HL-60/S4 (cell line): ENCODE measurements around the gene PTPRN2.

Source experiments
- in situ Hi-C: fragments of 300-500 bp; cut with MboI; formaldehyde crosslinking; loops from 2 replicates; pipeline ENCODE4 v1.14.3; 2022; ENCODE audit warnings: low sequenced_read_pairs

Gene PTPRN2

DNA sequence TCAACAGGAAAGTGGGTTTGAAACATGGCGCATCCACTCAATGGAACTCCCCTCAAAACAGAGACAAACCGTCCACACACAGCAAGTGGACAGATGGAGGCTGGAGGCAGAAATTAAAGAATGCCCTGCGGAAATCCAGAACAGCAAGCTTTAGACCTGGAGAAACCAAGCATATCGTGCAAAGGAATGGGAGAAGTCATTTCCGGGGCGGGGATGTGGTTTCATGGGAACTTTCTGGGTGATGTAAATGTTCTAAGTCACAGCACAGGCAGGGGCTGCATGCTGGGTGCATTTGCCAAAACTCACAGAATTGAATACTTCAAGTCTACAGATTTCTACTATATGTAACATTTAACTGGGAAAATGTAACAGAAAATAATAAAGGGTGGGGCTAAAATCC, 213.0 kb downstream of the PTPRN2 start:
- in situ Hi-C loops = no loop called here

DNA sequence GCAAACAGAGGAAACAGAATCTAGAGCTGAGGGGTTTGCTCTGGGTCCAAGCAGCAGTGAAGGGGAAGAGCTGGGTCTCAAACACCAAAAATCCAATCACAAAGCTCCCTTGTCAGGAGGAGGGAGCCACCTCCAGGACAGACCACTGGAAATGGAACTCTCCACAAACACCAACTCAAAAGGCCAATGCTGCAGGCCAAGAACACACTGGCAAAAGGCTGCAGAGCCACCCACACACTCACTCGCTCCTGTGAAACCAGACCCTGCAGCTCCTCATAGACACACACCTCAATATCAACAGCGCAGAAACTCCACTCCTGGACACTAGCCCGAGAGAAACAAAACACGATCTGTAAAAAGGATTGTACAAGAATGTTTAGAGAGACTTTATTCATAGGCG, 213.5 kb downstream of the PTPRN2 start:
- in situ Hi-C loops = no loop called here

DNA sequence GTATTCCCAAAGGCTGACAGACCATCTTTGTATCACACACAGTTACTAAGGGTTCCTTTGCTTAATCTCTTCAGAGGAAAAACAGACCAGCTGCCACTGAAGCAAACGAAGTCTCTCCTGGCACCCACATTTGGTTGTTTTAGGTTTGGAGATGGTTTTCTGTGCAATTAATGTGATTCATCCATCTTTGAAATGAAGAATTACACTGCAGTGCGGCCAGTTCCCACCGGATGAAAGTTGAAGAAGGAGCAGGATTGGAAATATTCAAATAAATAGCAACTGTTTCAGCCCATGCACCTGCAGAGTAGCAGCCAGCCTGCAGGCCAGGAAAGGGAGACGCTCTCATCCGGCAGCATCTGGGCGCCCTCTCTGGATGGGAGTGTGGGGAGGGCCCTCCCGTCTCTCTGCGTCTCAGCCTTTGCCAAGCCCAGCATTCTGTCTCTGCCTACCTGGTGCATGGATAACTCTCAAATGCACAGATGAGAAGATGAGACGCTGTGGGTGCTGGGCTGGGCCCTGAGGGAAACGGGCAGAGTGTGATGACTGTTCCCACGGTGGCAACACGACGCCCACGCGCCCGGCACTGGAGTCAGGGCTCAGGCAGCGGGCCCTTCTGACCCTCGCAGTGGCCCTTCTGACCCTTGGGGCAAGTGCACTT, 214.0 kb downstream of the PTPRN2 start:
- in situ Hi-C loops = no loop called here

DNA sequence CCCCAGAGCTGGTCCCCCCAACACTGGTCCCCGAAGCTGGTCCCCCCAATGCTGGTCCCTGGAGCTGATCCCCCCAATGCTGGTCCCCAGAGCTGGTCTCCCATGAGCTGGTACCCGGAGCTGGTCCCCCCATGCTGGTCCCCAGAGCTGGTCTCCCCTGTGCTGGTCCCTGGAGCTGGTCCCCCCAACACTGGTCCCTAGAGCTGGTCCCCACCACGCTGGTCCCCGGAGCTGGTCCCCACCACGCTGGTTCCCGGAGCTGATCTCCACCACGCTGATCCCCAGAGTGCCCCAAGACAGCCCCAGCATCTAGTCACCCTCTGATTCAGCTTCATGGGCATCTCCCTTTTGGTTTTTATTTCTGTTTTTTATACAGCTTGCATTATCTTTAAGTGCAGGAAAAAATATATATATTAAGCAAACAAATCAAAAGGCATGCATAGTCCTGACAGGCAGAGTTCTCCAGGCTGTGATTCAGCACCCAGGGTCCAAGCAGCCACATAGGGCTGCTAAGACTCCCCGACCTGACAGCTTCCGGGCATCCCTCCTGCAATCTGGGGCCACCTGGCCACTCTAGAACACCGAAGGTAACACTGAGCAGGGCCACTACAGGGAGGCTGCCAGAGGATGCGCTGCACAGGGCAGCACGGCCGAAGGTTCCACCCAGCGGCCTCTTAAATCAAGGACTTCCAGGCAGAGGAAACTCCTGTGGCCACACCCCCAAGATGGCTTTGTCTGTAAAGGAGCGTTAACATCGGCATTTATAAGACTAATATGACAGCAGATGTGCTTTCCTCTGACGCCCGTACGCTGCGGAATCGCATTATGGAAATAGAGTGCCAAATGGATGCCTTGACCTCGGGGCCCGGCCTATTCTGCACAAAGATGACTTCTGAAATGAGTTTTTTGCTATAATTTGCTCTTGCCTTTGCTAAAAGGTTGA, 215.0 kb downstream of the PTPRN2 start:
- in situ Hi-C loops = no loop called here

DNA sequence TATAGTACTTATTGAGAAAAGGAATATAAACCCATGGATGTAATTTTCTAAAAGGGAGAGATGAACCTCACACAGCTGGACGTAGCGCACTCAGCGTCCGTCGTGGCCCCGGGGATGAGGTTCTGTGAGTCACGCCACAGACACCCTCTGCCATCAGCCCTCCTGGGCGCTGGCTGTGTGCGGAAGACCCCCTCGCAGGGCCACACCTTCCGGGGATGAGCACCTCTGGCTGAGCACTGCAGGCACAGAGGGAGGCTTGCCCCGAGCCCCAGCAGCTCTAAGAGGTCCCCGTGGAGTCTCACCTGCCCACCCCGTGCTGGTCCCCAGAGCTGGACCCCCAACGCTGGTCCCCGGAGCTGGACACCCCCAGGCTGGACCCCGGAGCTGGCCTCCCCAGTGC, 215.8 kb downstream of the PTPRN2 start:
- in situ Hi-C loops = no loop called here

DNA sequence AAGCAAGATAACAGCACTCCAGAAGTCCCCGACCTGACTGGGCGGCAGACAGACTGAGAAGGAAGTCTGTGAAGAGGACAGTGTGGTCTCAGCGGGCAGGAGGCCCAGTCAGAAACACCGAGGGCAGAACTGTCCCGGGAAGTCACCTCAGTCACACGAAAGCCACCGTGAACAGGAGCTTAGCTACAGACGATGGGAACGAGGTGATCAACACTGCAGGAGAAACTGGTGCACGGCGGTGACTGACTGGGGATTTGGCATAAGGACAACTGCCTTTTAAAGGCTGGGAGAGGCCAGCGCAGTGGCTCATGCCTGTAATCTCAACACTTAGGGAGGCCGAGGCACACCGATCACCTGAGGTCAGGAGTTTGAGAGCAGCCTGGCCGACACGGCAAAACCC, 217.8 kb downstream of the PTPRN2 start:
- in situ Hi-C loops = no loop called here

DNA sequence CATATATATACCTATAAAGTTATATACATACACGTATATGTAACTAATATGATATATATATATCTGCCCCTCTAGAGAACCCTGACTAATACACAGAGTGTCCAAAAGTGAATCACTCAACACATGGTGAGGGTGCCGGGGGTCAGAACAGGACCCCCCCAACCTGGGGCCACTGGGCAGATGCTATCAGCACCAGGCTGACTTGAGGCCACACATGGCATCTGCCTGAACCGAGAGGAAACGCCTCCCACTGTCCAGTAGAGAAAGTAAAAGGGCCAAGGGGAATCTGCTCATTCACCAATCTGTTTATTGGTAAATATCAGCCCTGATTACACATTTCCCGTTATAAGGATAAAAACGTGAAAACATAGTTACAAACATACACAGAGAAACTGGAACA, 218.3 kb downstream of the PTPRN2 start:
- in situ Hi-C loops = no loop called here

DNA sequence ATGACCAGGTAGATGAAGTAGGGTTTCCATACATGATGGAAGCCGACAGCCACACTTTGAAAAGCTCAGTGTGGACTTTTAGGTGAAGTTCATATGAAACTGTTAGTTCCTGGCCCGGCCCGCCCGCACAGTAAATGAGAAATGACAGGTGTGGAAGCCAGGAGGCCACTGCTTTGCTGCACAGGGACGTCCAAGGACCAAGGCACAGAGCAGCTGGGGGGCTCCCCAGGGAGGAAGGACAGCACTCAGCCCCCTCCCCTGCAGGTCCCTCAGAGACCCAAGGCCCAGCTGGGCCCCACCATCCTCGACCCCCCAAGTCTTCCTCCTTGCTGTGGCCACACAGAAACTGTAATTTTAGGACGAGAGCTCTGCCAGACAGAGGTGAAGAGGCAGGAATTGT, 219.2 kb downstream of the PTPRN2 start:
- in situ Hi-C loops = no loop called here

DNA sequence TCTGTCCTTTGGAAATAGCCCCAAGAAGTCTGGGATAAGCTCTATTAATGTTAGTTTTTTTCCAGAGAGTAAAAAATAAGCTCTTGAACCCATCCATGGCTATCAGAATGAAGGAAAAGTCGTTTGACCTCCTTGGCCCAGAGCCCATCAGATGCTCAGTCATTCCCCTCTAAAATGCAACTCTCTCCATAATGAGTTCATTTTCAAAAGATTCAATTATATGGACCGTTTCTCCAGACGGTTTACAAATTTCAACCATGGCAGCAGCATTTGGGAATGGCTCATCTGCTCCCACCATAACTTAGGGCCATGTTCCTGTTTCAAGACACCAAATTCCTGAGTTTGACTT, 220.0 kb downstream of the PTPRN2 start:
- in situ Hi-C loops = no loop called here

DNA sequence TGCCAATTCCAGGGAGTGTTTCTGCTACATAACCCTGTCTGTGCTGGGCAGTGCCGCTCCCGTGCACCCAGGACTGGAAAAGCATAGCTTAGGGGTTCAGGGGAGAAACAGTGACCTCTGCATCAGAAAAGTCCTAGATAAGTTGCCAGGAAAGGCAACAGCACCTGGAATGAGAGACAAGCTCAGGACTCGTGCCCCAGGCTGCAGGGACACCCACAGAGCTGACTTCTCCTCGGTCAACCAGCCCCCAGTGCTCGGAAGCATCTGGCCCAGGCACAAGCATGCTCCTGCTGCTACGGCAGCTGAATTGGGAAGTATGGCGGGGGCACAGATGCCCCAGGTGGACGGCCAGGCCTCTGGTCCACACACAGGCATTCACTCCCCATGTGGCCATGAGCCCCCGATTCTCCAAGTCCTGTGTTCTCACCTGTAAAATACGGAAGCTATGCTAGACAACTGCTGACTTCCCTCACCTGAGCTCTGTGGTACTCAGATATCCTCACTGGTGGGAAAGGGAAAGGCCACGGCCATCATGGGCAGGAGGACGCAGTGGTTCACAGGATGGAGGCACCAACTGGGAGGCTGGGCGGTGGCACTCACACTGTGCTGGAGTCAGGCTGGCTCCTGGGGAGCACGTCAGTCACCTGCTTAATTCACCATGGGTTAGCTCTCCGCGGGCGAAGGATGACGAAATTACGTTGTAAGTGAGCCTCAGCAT, 220.5 kb downstream of the PTPRN2 start:
- in situ Hi-C loops = no loop called here

DNA sequence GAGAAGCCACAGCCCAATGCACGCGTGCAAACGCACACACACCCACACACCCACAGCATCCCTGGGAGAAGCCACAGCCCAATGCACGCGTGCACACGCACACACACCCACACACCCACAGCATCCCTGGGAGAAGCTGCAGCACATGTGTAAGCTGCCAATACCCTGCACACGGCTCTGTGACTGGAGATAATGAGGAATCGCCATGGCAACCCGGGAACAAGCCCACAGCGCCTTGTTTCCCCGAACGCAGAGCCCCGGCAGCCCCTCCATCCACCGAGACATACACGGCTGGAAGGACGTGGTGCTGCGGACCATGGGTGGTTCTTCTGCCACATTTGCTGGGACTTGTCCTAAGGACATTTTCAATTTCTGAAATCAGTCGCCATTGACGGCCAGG, 221.3 kb downstream of the PTPRN2 start:
- in situ Hi-C loops = no loop called here

DNA sequence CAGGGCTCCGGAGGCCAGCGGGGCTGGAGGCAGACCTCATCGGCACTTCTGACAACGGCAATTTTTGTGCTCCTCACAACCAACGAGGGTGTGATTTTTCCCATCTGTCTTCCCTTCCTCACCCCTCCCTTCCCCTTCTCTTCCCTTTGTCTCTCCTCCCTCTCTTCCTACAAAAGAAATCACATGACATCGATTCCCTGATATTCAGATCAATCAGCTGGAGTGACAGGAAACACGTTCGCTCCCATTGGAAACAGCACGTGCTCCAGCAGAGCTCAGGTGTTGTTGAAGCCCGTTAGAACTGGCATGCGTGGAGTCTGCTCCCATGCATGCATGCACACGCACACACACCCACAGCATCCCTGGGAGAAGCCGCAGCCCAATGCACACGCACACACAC, 222.4 kb downstream of the PTPRN2 start:
- in situ Hi-C loops = no loop called here

DNA sequence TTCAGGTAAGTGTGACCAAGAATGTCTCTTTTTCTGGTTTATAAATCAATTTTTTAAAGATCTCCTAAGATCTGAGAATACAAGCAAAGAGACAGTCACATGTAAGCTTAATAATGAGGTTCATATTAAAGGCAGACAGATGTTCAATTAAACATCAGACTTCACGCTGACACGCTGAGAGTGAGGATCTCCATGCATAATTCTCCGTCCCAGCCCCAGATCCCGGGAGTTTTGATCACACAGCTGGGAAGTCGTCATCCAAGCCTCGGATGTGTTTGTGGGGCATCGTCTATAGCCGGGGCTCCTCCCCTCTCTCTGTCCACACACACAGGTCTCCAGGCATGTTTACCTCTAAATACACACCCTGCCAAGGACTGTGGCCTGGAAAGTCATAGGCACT, 223.2 kb downstream of the PTPRN2 start:
- in situ Hi-C loops = no loop called here

DNA sequence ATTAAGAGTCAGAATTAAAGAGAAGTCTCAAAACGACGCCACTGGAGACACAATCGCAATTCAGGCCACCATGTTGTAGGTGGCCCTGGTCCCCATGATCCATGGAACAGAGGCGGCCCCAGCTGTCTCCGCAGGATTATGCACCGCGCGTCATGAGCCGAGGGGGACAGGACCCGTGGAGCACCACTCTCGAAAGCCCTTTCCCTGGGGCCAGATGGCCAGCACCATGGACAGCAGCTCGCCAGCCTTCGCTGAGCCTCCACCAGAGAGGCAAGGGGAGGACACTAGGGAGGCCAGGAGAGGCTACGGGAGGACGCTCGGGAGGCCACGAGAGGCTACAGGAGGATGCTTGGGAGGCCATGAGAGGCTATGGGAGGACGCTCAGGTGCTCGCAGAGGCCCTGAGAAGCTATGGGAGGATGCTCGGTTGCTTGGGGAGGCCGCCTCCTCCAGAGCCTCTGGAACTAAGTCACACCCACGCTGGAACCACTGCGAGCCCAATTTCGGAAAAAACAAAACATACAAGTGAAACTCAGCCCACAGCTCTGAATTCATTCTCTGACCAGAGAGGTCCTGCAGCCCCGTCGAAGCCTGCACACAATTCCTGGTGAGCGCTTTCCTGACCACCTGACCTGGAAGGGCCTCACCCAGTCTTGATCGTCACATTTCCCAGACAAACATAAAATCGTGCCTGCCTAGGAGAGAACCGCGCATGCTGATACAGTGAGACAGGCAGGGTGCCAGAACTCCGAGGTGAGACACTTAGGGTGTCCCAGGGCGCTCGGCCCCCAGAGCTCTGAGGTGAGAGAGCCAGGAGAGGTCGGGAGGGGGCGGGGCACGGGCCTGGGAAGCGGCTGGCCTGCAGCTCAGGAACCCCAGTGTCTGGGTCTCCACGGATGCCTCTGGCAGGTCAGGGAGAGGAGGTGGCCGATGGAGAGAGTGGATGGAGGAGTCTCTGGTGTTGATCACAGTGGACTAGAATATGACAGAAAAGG, 224.4 kb downstream of the PTPRN2 start:
- in situ Hi-C loops = no loop called here

DNA sequence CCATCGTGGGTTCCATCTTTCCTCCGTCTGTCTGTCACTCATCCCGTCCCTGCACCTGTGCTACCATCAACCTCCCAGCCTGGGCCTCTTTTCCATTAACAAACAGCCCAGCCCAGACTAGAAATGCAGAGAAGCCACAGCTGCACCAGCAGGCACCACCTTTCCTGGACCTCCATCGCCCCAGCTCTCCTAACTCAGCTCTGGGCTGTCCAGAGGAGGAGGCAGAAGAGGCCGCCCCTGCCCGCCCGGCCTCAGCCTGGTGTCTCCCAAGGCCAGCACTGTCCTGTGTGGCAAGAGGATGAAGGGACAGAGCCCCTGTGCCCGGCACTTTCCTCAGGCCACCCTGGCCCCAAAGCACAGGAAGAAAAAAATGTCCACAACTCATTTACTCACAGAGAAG, 225.6 kb downstream of the PTPRN2 start:
- in situ Hi-C loops = no loop called here

DNA sequence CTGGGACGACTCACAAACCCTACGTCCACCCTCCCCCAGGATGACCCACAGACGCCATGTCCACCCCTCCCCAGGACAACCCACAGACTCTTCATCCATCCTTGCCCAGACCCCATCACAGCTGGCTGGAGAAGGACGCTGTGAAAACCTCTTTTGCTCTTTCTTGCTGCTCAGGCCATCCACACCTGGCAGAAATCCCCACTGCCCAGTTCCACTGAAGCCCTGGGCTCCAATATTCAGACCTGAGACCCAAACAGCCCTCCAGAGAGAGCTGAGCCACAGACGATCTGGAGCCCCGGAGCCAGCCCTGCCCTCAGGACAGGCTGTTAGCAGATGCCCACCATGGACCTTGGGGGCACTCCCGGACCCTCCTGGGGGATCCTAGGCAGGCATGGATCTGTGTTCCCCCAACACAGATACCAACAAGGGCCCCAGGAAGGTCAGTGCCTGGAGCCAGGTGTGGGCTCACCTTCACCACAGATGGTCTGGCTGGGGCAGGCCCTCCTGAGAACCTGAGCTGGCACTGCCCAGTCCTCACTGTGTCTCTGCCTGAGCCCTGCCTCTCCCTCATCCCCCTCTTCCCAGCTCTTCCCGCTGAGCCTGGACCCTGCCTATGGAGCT, 226.2 kb downstream of the PTPRN2 start:
- in situ Hi-C loops = no loop called here

DNA sequence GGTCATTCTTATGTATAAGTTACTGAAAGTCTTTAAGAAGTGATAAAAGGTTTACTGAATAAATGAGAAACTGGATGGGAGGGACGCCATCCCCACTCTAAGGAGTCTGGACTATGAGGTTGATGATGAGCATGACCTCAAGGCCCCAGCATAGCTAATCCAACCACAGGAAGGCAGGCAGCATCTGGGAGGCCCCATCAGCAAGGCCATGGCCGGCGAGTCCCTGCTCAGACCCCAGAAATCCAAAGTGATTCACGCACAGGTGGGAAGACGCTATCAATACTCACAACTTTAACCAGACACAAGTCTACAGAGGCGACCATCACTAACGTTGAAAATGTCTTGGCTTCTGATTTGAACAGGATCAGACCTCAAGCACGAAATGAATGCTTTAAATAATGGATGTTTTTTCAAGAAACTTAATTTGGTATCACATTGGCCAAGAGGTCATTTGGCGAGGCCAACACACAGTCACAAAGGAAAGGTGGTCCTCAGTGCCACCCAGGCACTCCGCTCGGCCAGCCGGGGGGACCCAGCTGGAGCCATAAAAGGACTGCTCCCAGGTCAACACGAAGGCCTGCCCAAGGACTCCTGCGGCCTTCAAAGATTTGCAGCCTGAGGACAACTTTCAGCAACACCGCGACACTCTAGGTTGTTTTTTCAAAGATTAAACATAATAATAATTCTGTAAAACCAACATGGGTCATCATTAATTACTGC, 228.5 kb downstream of the PTPRN2 start:
- in situ Hi-C loops = no loop called here

DNA sequence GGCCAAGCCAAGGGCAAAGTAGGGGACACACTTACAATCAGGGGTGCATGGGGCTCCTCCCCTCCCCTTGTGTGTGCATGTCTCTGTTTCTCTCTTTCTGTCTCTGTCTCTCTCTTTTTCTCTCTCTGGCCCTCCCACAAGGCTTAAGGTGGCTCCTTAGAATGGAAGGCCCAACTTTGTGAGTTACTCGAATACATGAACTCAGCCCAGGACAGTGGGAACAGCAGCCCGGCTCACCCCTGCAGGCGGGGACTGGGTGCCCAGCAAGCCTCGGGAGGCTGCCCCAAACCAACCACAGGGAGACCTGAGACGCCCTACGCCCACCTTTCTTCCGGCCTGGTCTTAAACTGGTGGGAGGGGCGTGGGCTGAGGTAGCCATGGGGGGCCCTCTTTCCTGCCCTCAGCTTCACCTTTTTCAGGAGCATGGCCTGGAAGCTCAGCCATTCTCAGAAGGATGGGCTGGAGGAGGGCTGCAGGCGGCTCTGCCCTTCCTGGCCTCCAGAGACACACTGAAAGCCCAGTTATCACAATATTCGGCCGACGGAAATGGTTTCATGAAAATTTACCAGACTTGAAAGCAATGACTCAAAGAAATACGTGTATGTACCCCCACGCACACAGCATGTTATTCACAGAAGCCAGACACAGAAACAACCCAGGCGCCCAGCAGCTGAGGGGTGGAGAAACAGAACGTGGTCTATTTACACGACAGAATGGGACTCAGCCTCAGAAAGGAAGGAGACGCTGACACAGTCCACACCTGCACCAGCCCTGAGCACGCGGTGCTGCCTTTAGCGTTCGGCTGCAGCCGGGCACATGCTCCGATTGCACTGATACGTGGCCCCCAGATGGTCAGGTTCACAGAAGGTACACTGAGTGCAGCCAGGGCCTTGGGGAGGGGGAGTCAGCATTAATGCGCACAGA, 229.5 kb downstream of the PTPRN2 start:
- in situ Hi-C loops = no loop called here
